ENCODE data around the gene RAB6B. TPM values are rescaled to one million over a fixed set of nuclear protein-coding genes. Genes with fewer than 3 reads are reported as not detected.

Gene RAB6B
- polyA plus RNA-seq, 1 donor (not counting 4 experiments of a cell fraction or from before 2014, with no cell fraction given), result 2.2 TPM

DNA sequence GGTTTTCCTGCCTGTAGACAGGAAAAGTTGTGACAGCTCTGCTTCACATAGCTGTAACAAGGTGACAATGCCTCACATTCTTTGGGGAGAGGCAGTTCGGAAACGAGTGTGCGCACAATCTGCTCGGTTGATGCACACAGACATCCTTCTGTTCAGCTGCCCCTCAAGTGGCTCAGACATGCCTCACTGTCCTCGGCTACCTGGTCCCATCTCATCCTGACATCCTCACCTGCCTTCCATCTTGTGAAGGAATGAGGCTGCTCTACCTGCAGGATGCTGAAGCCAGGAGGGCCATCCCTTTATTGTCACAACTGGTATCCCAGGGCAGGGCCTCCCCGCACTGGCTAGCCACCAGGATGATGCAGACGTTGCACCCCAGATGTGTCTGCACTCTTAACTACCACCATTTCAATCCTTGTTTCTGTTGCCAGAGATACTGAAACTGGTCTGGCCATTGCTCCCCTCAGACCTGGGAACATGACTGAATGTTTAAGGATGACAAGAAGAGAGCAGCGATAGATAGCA lies 70.7 kb downstream of the RAB6B start:
- Histone ChIP-seq H3K9ac (ENCODE audit: control insufficient read depth, extremely low read depth, insufficient read depth, low read length) (no peak overlapping the region), H2AFZ (ENCODE audit: control insufficient read depth, low read length) (no peak overlapping the region), H3K4me2 (ENCODE audit: control insufficient read depth, extremely low read depth, insufficient read depth, low read depth, low read length) (no peak overlapping the region), H3K9me3 (ENCODE audit: control insufficient read depth, low read depth, low read length) (no peaks in the 10 kb centered on the region), H4K20me1 (ENCODE audit: control insufficient read depth, extremely low read depth, insufficient read depth, low read length) (no peaks in the 10 kb centered on the region), H3K4me1 (ENCODE audit: control insufficient read depth, extremely low read depth, insufficient read depth, low read length) (peaks cover 19% of the 10 kb centered on the region), H3K9me1 (ENCODE audit: control insufficient read depth, extremely low read depth, insufficient read depth, low read length) (no peaks in the 10 kb centered on the region), H3K27me3 (ENCODE audit: control insufficient read depth, extremely low read depth, insufficient read depth, low read length) (no peaks in the 10 kb centered on the region), H3K79me2 (ENCODE audit: control insufficient read depth, insufficient read depth, low read length) (no peaks in the 10 kb centered on the region), H3K27ac (ENCODE audit: control insufficient read depth, insufficient read depth, low read length) (no peak overlapping the region), H3K4me3 (ENCODE audit: control insufficient read depth in 2 of 3, extremely low read depth in 1 of 3, insufficient read depth in 2 of 3, low read depth in 1 of 3, low read length in 3 of 3) (no peak overlapping the region), H3K36me3 (ENCODE audit: control insufficient read depth in 2 of 2, extremely low read depth in 1 of 2, insufficient read depth in 2 of 2, low read length in 2 of 2) (peaks cover 4 to 23% of the 10 kb centered on the region in 2 experiments)
- dilution Hi-C loops (cut with MboI; ENCODE audit: extremely low pct_ligation_motif_present, low sequenced_read_pairs), result loop anchor here (5.0 kb wide), 1 partner anchor 47 kb away; no protein-coding TSS in a partner anchor
- TF ChIP-seq CTCF (optimal IDR thresholded peaks at IDR 0.05 in 1 of 3, IDR thresholded peaks at IDR 0.05 in 1 of 3, conservative IDR thresholded peaks at IDR 0.05 in 1 of 3; ENCODE audit: extremely low read depth in 1 of 3, insufficient read depth in 2 of 3, low read length in 3 of 3), result no peak
- TF ChIP-seq EZH2 (IDR thresholded peaks at IDR 0.05; ENCODE audit: low read length), result no peak
- FAIRE-seq (no peak), DNase-seq (ENCODE audit: low read depth, low spot score) (no peak)

DNA sequence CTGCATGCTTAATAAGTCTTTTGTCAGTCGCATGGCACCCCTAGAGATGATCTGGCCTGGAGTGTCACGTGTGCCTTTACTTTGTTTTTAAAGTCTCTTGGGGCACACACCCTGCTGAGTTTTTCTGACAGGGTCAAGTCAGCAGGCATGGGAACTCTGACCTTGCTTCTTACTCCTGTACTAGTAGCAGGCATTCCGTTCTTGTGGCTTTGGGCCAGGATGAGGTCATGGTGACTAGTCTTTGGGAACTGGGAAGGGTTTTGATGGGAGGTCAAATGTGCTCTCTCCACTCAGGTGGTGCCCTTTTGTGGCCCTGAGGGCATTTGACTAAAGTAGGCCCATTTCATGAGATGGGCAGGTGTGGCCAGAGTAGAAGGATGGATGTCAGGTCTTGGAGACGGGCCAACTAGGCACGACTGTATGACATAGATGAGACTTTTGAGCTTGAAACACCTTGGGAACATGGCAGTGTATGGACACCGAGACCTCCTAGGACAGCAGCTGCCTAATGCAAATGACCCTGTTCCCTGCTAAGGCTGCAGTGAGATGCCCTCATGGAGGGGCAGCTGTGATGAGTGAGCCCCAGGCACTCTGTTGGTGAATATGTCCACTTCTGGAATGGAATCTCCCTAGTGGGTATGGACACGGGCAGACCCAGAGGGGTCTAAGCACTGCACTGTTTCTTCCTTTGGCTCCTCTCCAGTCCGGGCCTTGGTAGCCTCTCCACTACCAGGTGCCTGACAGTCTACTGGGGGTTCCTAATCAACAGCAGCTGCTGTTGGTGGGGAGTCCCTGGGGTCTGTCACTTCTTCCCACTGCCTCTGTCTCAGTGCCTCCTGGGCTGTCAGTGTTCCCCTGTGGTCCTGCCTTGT lies 73.7 kb downstream of the RAB6B start:
- DNase-seq (ENCODE audit: low read depth, low spot score) (peak; percentile 73), FAIRE-seq (peak; percentile 81)
- Histone ChIP-seq H3K27ac (ENCODE audit: control insufficient read depth, insufficient read depth, low read length) (no peak overlapping the region), H3K4me2 (ENCODE audit: control insufficient read depth, extremely low read depth, insufficient read depth, low read depth, low read length) (no peak overlapping the region), H3K36me3 (ENCODE audit: control insufficient read depth in 2 of 2, extremely low read depth in 1 of 2, insufficient read depth in 2 of 2, low read length in 2 of 2) (peaks cover 4 to 36% of the 10 kb centered on the region in 2 experiments), H3K4me3 (ENCODE audit: control insufficient read depth in 2 of 3, extremely low read depth in 1 of 3, insufficient read depth in 2 of 3, low read depth in 1 of 3, low read length in 3 of 3) (no peak overlapping the region), H3K9me3 (ENCODE audit: control insufficient read depth, low read depth, low read length) (no peaks in the 10 kb centered on the region), H3K27me3 (ENCODE audit: control insufficient read depth, extremely low read depth, insufficient read depth, low read length) (no peaks in the 10 kb centered on the region), H3K9ac (ENCODE audit: control insufficient read depth, extremely low read depth, insufficient read depth, low read length) (no peak overlapping the region), H3K79me2 (ENCODE audit: control insufficient read depth, insufficient read depth, low read length) (no peaks in the 10 kb centered on the region), H3K4me1 (ENCODE audit: control insufficient read depth, extremely low read depth, insufficient read depth, low read length) (peaks cover 29% of the 10 kb centered on the region), H4K20me1 (ENCODE audit: control insufficient read depth, extremely low read depth, insufficient read depth, low read length) (no peaks in the 10 kb centered on the region), H3K9me1 (ENCODE audit: control insufficient read depth, extremely low read depth, insufficient read depth, low read length) (no peaks in the 10 kb centered on the region), H2AFZ (ENCODE audit: control insufficient read depth, low read length) (no peak overlapping the region)
- TF ChIP-seq CTCF (optimal IDR thresholded peaks at IDR 0.05 in 1 of 3, IDR thresholded peaks at IDR 0.05 in 1 of 3, conservative IDR thresholded peaks at IDR 0.05 in 1 of 3; ENCODE audit: extremely low read depth in 1 of 3, insufficient read depth in 2 of 3, low read length in 3 of 3), result peak; percentile 53 to 77 (median 67)
- no peak for TF ChIP-seq EZH2 (IDR thresholded peaks at IDR 0.05; ENCODE audit: low read length)
- dilution Hi-C loops (cut with MboI; ENCODE audit: extremely low pct_ligation_motif_present, low sequenced_read_pairs), result loop anchor here (5.0 kb wide), 1 partner anchor 50 kb away; no protein-coding TSS in a partner anchor
